HG02840 (cell line): Measurements from ENCODE around the gene SUSD4.
"Not testable (repeated sequence)": the region's sequence is repeated elsewhere in the genome, so short reads cannot be mapped to it uniquely, and the experiment has no call there.

Experiments
- ATAC-seq: cut with Tn5 transposase; IDR thresholded peaks from one replicate; pipeline ENCODE4 v1.9.1; 2021; ENCODE audit warnings: mild to moderate bottlenecking, moderate library complexity, moderate number of reproducible peaks; ENCODE audit not compliant: unreplicated experiment, low FRiP score

The SUSD4 gene

DNA sequence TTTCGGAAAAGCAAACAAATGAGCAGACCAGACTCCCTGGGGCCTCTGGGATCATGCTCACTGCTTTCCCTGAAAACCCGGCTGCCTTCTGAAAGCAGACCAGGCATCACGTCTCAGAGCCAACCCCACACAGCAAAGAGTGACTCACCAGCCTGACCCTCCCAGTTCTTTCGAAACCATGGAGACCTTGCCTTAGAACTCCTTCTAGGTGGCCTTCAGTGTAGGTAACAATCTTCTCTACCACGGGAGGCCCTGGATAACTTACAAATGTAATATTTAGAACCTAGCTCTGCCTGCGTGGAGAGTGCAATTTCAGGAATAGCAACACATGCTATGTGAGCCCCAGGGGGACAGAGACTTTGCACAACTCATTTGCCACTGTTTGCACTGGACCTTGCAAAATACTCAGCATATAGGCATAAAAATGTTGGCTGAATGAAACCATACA lies 105.2 kb downstream of the SUSD4 start:
- no peak for ATAC-seq

DNA sequence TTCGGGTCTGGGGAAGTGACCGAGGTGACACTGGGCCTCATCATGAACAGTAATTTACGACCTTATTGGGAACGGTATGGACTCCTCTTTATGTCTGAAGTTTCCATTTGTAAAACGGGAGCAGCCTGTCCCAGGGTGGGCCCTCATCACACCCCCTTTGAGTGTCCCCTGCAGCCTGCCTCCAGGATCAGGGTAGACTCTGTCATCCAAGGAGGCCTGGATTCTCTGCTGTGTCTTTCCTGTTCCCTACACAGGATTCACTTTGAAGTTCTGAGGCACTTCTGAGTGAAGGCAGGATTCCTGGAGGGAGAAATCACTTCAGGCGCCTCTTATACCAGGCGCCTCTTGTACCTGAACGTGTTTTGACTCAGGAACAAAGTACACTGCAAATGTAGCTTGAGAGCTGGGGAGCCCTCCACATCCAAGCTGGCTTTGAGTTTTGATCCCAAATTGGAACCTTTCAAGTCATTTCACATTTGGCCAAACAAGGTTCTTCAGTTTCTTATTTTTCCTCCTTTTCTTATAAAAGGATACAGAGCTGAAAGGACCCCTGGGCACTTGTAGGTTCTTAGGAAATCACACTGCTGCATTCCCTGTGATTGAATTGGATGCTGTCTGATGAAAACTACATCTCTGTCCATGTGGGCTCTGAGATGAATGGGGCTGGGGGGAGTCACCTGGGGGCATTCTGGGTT lies 106.0 kb downstream of the SUSD4 start:
- ATAC-seq = no peak

DNA sequence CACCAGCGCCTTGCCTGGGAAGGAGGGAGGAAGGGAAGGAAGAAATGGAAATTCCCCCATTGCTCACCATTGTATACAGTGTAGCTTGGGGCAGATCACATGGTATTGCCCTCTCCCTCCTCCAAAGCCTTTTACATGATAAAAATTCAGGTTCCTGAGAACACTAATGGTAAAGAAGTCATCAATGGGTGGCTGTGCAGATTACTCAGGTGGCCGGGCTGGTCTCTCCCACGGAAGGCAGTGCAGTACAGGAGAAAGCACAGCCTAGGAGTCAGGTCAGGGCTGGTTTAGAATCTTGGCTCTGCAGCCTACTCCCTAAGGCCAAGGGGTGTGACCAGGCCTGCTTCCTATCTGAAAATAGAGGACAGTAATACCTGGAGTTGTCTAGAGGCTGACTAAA lies 107.9 kb downstream of the SUSD4 start:
- no peak for ATAC-seq

DNA sequence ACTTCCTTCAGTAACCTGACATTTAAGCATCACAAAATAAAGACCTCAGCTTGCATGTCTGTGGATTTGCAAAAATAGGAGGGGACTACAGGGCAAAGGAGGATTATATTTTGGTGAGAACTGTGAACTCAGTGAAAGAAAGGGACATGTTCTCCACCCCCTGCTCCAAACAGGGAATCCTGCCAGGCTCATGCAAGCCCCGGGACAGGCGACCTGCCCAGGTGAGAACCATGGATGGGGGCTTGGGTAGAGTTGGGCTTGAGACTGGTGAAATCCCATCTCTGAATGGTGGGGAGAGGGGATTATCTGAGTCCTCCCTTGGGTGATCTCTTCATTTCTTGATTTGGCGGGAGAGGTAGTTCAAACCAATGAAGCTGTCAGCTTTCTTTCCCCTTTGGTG lies 110.1 kb downstream of the SUSD4 start:
- no peak for ATAC-seq

DNA sequence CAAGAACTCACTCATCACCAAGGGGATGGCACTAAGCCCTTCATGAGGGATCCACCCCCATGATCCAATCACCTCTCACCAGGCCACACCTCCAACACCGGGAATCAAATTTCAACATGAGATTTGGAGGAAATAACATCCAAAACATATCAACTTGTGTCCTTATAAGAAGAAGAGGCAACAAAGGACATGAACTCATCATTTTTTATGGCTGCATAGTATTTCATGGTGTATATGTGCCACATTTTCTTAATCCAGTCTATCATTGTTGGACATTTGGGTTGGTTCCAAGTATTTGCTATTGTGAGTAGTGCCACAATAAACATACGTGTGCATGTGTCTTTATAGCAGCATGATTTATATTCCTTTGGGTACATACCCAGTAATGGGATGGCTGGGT lies 112.6 kb downstream of the SUSD4 start:
- not testable (repeated sequence) for ATAC-seq

DNA sequence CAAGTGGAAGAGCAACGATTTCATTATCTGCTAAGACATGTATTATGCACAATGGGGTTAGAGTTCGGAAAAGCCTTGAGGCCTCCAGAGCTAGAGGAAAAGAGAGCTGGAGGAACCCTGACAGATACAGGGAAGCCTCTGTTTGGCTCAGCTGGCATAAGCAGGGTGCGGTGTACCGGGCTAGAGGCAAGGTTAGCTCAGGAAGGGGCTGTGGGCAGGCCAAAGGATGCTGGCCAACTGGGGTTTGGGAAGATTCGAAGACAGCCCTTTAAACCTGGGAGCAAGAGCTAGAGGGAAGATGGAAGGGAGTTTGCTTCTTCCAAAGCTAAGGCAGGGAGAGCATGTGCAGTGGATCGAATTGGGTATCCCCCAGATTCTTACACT lies 113.4 kb downstream of the SUSD4 start:
- ATAC-seq = no peak

DNA sequence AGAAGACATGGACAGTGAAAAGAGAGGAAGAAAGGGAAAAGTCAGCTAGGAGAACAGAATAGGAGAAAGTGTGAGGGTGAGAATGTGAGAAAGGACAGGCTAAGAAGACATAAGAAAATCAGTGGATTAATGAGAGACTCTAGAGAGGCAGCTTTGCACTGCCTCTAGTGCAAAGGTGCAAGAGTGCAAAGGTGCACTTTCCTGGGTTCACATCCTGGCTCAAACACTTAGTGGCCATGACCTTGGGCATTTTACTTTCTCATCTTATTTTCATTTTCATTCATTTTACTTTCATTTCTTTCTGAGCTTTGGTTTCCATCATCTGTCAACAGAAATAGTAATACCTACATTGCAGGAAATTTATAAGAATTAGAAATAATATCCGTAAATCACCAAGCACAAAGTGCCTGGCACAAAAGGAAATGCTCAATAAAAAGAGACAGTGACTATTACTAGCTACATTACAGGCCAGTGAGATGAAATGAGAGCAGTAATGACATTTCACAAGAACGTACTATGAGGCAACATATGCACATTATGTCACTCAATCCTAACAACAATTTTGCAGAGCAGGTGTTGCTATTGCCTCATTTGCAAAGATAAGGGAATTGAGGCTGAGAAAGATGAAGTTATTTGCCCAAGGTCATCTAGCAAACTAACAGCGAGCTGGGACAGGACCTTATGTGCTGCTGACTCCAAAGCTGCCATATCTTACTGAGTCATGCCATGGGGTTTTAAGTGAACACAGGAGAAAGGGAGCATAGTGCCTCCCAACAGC lies 113.9 kb downstream of the SUSD4 start:
- no peak for ATAC-seq

DNA sequence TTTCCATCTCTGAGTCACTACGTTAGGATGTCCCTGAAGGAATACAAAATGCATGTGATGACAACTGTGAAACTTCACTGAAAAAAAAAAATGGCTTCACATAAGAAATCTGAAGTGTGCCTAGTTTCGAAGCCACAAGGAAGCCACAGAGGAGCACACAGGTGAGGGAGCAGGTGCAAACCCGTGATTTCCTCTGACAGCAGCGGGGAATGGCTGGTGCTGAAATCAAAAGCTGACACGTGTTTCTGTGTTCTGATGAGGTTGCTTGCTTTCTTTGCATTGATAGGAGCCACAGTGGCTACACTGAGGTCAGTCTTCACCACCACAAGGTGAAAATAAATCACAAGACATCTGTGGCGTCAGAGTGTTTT lies 115.2 kb downstream of the SUSD4 start:
- ATAC-seq = no peak

DNA sequence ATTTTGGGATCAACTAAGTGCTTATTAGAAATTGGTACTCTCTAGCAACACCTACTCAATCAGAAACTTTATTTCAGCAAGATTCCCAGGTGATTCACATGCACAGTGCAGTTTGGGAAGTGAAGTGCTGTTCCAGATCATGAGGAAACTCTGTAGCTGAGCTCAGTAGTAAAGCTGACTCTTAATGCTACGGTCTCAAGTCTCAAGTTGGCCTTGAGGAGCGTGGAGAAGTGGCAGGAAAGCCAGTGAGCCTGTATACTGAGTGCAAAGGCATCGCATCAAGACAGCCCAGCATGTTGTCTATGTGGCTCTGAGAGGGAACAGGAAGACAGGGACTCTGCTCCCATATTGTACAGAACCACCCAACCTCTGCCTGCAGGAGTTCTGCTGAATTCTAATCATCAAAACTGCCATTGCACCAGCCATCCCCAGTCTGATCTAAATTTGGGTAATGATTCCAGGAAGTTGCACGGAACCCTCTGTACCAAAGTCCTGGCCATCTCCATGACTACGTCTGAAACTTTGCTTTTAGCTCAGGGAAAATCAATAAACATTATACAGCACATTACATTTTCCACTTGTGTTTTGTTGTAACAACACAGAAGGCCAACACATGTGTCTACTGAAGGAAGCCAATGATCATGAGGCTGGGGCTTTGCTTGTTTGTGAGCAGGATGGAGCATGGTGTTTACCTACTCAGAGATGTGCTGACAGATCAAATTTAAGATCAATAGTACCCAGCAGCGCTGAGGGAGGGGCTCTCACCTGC lies 115.8 kb downstream of the SUSD4 start:
- no peak for ATAC-seq

DNA sequence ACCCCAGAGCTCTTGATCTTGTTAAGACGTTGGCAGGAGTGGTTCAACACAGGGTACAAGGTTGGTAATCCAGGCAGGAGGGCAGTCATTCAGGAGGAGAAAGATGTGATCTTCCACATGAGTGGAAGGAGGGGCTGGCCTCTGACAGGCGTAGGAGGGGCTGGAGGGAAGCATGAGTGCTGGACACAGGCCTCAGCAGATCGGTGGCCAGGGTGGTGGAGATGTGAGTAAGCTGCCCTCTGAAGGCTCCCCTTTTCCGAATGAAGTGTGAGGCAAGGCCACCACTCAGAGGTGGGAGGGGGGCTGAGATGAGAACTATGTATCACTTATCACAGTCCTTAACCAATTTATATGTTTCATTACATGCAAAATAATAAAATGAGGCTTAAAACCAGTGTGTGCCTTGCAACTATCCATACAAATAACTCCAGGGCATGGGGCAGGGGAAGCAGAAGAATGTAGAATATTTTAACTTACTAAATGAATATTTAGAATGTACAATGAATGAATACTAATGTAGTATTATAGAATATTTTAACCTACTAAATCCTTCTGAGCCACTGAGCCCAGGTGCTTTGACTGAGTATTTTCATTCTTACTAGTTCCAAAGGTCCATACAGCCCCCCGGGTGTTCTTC lies 117.4 kb downstream of the SUSD4 start:
- ATAC-seq = no peak

DNA sequence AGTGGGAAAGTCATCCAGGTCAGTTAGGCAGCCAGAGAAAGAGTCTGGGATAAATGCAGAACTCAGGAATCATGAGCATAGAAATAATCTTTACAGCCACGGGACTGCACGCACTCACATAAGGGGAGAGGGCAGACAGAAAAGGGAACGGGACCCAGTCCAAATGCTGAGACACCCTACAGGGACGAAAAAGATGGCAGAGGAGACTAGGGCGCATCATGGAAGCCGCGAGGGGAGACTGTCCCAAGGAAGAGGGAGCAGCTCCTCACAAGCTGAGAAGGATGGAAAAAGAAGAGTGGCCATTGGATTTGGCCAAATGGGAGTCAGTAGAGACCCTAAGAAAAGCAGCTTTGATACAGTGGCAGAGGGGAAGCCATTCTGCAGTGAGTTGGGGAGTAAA lies 118.0 kb downstream of the SUSD4 start:
- ATAC-seq = no peak

DNA sequence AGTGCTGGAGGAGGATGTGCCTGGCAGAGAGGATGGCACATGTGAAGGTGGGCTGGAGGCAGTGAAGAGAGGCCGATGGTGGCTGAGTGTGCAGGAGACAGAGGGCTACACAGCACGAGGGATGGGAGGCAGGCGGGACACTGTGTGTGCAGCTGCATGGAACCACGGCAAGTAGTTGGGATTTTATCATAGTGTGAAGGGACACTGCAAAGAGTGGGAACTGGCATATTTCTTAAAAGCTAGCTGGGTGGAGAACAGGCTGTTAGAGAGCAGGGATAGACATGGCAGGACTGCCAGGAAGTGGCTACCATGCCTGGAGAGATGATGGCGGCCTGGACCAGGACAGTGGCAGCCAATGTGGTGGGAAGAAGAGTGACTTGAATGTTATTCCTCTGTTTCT lies 118.6 kb downstream of the SUSD4 start:
- ATAC-seq = no peak

DNA sequence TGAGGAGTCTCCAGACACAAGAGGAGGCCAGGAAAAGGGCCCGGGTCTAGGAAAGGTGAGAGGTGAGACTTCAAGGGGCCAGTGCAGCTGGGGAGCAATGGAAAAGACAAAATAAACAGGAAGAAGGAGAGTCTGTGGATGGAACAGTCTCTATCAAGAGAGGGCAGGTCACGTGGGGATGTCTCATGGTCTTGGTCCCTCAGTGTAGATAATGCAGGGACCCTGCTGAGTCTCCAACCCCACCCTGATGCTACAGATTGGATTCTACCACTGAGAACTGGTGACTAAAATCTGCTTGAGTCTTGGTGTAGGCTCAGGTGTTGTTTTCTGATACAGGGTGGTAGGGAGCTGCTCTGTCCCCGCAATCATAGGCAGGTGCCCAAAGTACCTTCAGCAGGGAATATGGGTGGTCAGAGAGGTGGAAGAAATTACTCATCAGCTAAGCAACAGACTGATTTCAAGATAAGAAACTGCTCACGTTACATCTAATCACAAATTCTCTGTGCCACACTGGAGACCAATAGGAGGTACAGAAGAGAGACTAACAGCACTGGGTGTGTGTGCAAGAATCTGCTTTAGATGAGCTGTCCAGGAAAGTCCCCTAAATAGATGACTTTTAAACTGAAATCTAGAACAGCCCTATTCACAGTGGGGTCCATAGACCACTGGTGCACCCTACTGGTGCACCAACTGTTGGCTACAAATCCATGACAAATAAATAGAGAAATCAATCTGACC lies 119.4 kb downstream of the SUSD4 start:
- no peak for ATAC-seq

DNA sequence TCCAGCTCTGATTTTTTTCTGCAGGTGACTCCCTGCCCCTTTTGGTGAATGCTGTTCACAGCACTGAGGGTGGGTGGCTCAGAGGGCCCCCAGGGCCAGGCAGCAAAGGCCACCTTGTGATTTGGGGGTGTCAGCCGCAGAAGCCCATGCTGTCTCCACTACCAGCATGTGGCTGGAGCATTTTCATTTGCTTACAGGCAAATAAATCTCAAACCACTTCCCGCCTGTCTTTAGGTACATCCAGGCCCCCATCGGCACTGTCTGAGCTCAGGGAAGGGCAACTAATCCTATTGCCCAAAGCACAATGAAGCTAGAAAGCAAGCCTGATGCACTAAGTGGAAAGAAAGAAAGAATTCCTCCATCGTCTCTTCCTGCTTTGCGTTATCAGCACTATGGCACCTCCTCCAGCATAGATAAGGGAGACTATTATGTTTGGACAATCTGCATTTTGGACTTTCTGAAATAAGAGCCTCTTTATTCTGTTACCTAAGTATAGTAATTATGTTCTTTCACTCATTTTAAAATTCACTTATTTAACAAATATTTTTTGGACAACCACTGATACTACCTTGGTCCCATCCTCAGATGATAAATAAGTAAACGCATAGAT lies 120.4 kb downstream of the SUSD4 start:
- no peak for ATAC-seq

DNA sequence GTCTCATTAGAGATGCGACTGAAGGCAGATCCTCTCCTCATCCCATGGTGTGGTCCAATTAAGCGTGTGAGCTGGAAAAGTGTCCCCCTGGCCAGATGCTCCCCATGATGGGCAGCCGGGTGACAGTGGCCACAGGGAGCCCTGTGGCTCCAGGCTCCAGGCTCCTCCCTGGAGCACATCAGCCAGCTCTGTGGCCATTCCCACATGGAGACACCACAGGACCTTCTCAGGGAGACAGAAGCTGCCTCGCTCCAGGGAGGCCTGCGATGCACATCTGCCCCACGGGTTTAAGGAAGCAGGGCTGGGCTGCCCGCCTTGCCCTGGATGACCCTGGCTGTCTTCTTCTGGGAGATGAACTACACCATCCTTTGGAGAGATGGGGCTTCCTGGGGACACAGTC lies 121.0 kb downstream of the SUSD4 start:
- ATAC-seq = no peak

DNA sequence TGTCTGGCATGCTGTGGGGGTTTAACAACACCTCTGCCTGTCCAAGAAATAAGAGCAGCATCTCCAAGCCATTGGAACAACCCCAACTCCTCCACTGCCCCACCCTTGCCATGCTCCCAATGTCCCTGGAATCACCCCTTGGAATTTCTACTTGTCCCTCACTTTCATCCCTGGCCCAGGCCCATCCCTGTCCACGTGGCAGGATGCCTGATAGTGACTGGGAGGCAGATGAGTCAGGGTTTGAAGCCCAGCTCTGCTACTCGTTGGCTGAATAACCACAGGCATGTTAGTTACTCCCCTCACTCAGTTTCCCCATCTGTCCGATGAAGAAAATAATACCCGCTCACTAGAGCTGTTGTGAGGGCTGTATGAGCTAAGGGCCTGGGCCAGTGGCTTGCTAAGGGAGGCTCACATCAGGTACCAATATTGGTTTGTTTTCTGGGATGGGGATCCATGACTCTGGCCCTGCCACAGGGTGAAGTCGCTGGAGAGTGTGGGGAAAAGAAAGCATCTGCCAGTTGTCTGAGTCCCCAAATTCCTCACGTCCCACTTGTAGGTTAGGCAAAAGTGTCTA lies 121.5 kb downstream of the SUSD4 start:
- no peak for ATAC-seq

DNA sequence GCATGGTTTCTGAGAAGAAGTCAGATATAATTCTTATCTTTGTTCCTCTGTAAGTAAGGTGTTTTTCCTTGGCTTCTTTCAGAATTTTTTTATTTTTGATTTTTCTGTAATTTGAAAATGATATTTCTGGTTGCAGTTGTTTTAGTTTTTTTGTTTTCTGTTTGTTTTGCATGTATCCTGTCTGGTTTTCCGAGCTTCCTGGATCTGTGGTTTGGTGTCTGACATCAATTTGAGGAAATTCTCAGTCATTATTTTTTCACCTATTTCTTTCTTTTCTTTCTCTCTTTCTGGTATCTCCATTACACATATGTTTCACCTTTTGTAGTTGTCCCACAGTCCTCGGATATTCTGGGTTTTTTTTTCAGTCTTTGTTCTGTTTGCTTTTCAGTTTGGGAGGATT lies 123.9 kb downstream of the SUSD4 start:
- no peak for ATAC-seq

DNA sequence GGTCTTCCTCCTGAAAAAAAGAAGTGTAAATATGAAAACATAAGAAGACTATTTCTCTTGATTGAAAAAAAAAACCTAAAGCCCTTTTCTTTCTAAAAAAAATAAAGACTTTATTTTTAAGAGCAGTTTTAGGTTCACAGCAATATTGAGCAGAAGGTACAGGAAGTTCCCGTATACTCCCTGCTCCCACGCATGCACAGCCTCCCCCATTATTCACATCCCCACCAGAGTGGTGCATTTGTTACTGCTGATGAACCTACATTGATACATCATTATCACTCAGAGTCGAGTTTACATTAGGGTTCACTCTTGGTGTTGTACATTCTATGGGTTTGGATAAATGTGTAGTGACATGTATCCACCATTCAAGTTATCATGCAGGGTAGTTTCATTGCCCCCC lies 128.9 kb downstream of the SUSD4 start:
- no peak for ATAC-seq

DNA sequence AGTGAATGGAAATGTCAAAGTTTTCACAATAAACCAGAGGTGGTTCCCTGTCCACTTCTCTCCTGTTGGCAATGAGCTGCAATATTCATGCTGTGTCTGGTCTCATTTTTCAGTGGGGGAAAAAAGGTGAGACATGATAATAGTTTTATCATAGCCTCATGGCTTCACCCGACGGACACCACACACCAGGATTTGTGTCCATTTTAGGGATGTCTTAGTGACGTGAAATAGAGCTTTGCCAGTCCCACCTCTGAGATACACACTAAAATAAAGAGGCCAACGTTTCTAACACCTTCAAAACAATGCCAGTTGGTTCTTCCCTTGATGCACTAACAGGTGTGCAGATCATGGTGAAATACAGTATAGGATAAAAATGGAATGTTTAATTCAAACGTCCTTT lies 129.4 kb downstream of the SUSD4 start:
- no peak for ATAC-seq

DNA sequence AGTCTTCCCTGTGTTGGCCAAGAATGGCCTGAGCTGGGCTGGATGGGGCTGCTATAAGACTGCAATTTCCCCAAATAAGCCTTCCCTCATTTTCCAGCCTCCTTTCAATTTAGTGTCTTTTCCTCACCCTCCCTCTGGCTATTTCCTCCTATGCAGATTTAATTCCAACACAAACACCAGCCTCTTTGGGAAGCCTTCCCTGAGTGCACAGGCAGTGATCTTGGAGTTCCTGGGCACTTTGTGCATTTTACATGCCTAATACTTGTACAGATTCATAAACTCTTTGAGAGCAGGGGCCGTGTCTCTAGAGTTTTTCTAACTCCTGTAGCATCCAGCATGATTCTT lies 129.8 kb downstream of the SUSD4 start:
- no peak for ATAC-seq
